Endothelial cell of umbilical vein (primary cell): ENCODE data around the gene FBXO38.

Experiments used
- EZH2 ChIP-seq: IDR thresholded peaks from 2 replicates; pipeline ENCODE4 v1.6.1; 2012; ENCODE audit warnings: borderline replicate concordance, low read depth, mild to moderate bottlenecking, moderate library complexity, low read length, inconsistent platforms; ENCODE audit not compliant: severe bottlenecking
- FOS ChIP-seq: IDR thresholded peaks from 2 replicates; pipeline ENCODE4 v1.6.1; 2011; ENCODE audit warnings: mild to moderate bottlenecking, low read length, moderate library complexity, borderline replicate concordance; ENCODE audit not compliant: insufficient read depth
- GATA2 ChIP-seq: IDR thresholded peaks from 2 replicates; pipeline ENCODE4 v1.7.0; 2011; ENCODE audit warnings: low read depth, mild to moderate bottlenecking, moderate library complexity, mixed read lengths, low read length; ENCODE audit not compliant: insufficient read length, insufficient read depth
- JUN ChIP-seq: IDR thresholded peaks from 2 replicates; pipeline ENCODE4 v1.6.1; 2011; ENCODE audit warnings: borderline replicate concordance, low read depth; ENCODE audit not compliant: insufficient read length, insufficient read depth
- MAX ChIP-seq: IDR thresholded peaks from 2 replicates; pipeline ENCODE4 v1.6.1; 2011; ENCODE audit not compliant: insufficient read depth, insufficient read length
- MYC ChIP-seq: IDR thresholded peaks from one replicate; pipeline ENCODE4 v1.6.1; 2011; ENCODE audit warnings: mild to moderate bottlenecking, low read depth, low read length
- POLR2A ChIP-seq: IDR thresholded peaks from 2 replicates; pipeline ENCODE4 v1.6.1; 2012; ENCODE audit warnings: low read depth, mild to moderate bottlenecking, control low read depth, low read length
- POLR2AphosphoS5 ChIP-seq: IDR thresholded peaks from 2 replicates; pipeline ENCODE4 v1.6.1; 2012; ENCODE audit warnings: low read depth, mild to moderate bottlenecking, control low read depth, low read length, moderate library complexity; ENCODE audit not compliant: insufficient read depth
- TF ChIP-seq, protein P1 (sequence below), 2 donors: IDR thresholded peaks; 1 replicate in 1 of 2; 2 replicates in 1 of 2; pipeline ENCODE4 v1.5.1; 2011; ENCODE audit warnings: low read length in 2 of 2, mild to moderate bottlenecking in 2 of 2, moderate library complexity in 2 of 2, control low read depth in 1 of 2, inconsistent platforms in 1 of 2, low read depth in 1 of 2; ENCODE audit not compliant: insufficient read depth in 1 of 2; ENCODE audit errors: extremely low read depth in 1 of 2

DNA sequence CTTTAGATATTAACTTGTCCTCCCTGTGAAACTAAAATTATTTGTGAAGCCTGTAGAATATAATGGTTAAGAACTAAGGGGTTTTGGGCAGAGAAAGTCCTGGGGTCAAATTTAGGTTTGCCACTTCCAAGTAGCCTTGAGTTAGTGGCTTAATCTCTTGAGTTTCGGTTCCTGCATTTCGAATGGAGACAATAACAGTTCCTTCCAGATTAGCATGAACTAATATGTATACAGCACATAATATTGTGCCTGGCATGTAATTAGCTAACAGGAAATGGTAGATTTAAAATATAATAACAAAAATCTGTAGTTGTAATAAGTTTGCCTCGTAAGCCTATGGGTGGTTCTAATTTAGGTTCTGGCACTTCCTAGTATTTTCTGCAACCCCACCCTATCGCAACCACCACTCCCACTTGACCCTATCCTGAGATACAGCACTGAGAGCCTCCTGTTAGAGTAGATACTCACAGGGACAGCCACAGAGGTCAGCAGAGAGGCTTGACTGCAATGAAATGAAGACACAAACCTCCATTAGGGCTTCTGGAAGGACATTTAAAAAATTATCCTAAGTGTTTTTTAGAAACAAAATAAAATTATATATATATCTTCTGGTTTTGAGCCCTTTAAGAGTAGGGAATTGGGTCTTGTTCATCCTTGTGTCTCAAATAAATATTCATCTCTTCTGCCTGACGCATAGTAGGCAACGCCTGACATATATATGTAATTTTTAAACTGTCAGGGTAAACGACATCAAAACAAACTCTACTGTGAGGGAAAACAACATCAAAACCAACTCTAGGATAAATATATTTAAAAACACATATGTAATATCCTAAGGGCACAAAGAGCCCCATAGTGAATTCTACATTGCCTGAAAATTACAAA lies 39.9 kb upstream of the FBXO38 start:
- TF ChIP-seq, protein P1, sequence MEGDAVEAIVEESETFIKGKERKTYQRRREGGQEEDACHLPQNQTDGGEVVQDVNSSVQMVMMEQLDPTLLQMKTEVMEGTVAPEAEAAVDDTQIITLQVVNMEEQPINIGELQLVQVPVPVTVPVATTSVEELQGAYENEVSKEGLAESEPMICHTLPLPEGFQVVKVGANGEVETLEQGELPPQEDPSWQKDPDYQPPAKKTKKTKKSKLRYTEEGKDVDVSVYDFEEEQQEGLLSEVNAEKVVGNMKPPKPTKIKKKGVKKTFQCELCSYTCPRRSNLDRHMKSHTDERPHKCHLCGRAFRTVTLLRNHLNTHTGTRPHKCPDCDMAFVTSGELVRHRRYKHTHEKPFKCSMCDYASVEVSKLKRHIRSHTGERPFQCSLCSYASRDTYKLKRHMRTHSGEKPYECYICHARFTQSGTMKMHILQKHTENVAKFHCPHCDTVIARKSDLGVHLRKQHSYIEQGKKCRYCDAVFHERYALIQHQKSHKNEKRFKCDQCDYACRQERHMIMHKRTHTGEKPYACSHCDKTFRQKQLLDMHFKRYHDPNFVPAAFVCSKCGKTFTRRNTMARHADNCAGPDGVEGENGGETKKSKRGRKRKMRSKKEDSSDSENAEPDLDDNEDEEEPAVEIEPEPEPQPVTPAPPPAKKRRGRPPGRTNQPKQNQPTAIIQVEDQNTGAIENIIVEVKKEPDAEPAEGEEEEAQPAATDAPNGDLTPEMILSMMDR (IDR thresholded peaks at IDR 0.05; ENCODE audit: extremely low read depth in 1 of 2, insufficient read depth in 1 of 2, low read depth in 1 of 2, low read length in 2 of 2): no peak
- no peak for TF ChIP-seq POLR2AphosphoS5
- no peak for TF ChIP-seq EZH2
- TF ChIP-seq GATA2: no peak
- TF ChIP-seq POLR2A: no peak
- no peak for TF ChIP-seq JUN
- TF ChIP-seq MAX: no peak
- TF ChIP-seq MYC: no peak
- TF ChIP-seq FOS: no peak
